ENCODE results near the gene KCNJ1.

KCNJ1 gene

DNA sequence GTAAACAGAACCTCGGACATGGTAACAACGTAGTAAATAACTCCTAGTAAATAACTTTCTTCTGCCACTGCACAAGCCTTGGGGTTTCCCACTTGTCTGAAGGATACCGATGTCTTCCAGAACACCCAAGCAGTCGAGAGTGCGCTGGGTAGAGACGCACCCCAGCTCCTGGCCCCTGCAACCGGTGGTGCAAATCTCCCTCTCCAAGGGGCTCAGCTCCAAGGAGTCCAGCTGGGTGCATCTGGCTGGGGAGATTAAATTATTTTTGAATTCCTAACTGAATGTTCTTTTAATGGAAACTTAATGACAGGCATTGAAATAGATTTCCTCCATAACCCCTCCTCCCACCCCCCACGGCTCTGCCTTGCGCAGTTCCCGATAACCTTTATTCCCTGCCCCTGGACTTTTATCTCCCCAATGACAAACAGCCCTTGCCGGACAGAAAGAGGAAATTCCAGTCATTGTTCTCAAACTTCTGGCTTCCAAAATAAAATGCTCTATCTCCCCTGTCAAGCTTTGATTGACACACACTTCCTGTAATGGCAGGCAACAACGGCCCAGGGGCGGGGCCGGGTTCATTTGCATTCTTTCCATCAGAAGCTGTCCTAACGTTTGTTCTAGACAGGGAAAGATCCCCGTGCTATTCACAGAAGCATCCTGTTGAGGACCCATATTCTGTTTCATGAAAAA lies 31.2 kb downstream of the KCNJ1 start:
- Histone ChIP-seq H3K27ac (ENCODE audit: low read length) (no peak overlapping the region), H3K4me1 (ENCODE audit: low read length) (peaks cover 20% of the 10 kb centered on the region), H3K79me2 (ENCODE audit: low read length) (no peaks in the 10 kb centered on the region), H3K9me3 (ENCODE audit: insufficient read depth, low read length) (no peaks in the 10 kb centered on the region), H3K4me3 (ENCODE audit: low read length) (no peak overlapping the region), H2AFZ (ENCODE audit: low read depth, low read length) (no peak overlapping the region), H3K9ac (ENCODE audit: low read length) (no peak overlapping the region), H3K36me3 (replicated peaks; ENCODE audit: low read depth, low read length) (no peaks in the 10 kb centered on the region), H3K27me3 (ENCODE audit: low read depth, low read length) (peaks cover 9% of the 10 kb centered on the region; the same call in 1 of the 2 replicates), H3K4me2 (ENCODE audit: low read length) (no peak overlapping the region), H4K20me1 (ENCODE audit: insufficient read depth, low read length) (no peaks in the 10 kb centered on the region)
- TF ChIP-seq EZH2phosphoT487 (IDR thresholded peaks at IDR 0.05; ENCODE audit: low read depth) = no peak
- TF ChIP-seq, protein P1, sequence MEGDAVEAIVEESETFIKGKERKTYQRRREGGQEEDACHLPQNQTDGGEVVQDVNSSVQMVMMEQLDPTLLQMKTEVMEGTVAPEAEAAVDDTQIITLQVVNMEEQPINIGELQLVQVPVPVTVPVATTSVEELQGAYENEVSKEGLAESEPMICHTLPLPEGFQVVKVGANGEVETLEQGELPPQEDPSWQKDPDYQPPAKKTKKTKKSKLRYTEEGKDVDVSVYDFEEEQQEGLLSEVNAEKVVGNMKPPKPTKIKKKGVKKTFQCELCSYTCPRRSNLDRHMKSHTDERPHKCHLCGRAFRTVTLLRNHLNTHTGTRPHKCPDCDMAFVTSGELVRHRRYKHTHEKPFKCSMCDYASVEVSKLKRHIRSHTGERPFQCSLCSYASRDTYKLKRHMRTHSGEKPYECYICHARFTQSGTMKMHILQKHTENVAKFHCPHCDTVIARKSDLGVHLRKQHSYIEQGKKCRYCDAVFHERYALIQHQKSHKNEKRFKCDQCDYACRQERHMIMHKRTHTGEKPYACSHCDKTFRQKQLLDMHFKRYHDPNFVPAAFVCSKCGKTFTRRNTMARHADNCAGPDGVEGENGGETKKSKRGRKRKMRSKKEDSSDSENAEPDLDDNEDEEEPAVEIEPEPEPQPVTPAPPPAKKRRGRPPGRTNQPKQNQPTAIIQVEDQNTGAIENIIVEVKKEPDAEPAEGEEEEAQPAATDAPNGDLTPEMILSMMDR (IDR thresholded peaks at IDR 0.05; ENCODE audit: low read depth, low read length) = no peak

DNA sequence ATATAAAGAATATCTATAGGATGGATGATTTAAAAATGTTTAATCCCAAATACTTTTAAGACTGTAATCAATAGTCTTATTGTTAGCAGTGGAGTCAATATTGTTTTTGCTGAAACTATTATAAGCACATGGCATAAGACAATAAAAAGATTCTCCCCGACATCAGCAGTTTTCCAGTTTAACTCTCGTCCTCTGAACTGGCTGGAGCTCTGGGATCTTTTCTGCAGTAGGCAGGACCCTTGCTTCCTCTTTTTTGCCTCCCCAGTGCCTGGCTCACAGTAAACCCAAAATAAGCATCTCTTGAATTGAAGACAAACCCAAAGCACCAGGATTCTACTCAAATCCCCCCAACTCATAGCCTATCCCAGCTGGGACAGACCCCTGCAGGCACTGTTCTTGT lies 32.9 kb downstream of the KCNJ1 start:
- no peaks in the 10 kb centered on the region for H3K36me3 ChIP-seq (replicated peaks; ENCODE audit: low read depth, low read length)
- no peaks in the 10 kb centered on the region for H3K79me2 ChIP-seq (ENCODE audit: low read length)
- H3K4me1 ChIP-seq (ENCODE audit: low read length) = peaks cover 22% of the 10 kb centered on the region
- no peaks in the 10 kb centered on the region for H3K9me3 ChIP-seq (ENCODE audit: insufficient read depth, low read length)
- no peaks in the 10 kb centered on the region for H4K20me1 ChIP-seq (ENCODE audit: insufficient read depth, low read length)
- H3K27ac ChIP-seq (ENCODE audit: low read length) = no peak overlapping the region
- no peak overlapping the region for H2AFZ ChIP-seq (ENCODE audit: low read depth, low read length)
- no peak overlapping the region for H3K9ac ChIP-seq (ENCODE audit: low read length)
- TF ChIP-seq, protein P1 (IDR thresholded peaks at IDR 0.05; ENCODE audit: low read depth, low read length) = no peak
- no peak for TF ChIP-seq EZH2phosphoT487 (IDR thresholded peaks at IDR 0.05; ENCODE audit: low read depth)
- H3K27me3 ChIP-seq (ENCODE audit: low read depth, low read length) = peaks cover 6% of the 10 kb centered on the region; the same call in 1 of the 2 replicates
- no peak overlapping the region for H3K4me3 ChIP-seq (ENCODE audit: low read length)
- H3K4me2 ChIP-seq (ENCODE audit: low read length) = no peak overlapping the region

DNA sequence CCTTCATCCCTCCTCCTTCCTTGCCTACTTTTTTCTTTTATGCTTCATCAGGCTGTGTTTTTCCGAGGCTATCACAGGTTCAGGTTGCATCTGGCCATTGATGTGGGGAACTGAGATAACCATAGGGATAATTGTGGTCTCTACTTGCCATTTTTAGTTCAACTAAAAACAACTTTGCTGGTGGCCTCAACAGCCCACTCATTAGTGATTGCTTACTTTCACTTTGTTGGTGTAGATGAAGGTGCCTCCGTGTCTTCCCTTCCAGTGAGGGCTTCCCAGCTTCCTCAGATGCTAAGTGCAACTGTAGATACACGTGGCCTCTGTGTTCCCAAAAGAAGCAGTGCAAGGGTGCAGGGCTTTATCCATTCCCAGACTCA lies 35.0 kb downstream of the KCNJ1 start:
- H2AFZ ChIP-seq (ENCODE audit: low read depth, low read length) = no peak overlapping the region; the same call in 1 of the 2 replicates
- TF ChIP-seq, protein P1 (IDR thresholded peaks at IDR 0.05; ENCODE audit: low read depth, low read length) = no peak
- TF ChIP-seq EZH2phosphoT487 (IDR thresholded peaks at IDR 0.05; ENCODE audit: low read depth) = no peak
- H3K4me3 ChIP-seq (ENCODE audit: low read length) = no peak overlapping the region
- no peaks in the 10 kb centered on the region for H3K9me3 ChIP-seq (ENCODE audit: insufficient read depth, low read length)
- H3K4me1 ChIP-seq (ENCODE audit: low read length) = peaks cover 22% of the 10 kb centered on the region
- H3K27me3 ChIP-seq (ENCODE audit: low read depth, low read length) = no peaks in the 10 kb centered on the region
- H3K9ac ChIP-seq (ENCODE audit: low read length) = no peak overlapping the region
- no peaks in the 10 kb centered on the region for H3K36me3 ChIP-seq (replicated peaks; ENCODE audit: low read depth, low read length)
- no peaks in the 10 kb centered on the region for H4K20me1 ChIP-seq (ENCODE audit: insufficient read depth, low read length)
- peak overlapping the region; percentile 47 for H3K4me2 ChIP-seq (ENCODE audit: low read length)
- no peak overlapping the region for H3K27ac ChIP-seq (ENCODE audit: low read length)
- H3K79me2 ChIP-seq (ENCODE audit: low read length) = no peaks in the 10 kb centered on the region

DNA sequence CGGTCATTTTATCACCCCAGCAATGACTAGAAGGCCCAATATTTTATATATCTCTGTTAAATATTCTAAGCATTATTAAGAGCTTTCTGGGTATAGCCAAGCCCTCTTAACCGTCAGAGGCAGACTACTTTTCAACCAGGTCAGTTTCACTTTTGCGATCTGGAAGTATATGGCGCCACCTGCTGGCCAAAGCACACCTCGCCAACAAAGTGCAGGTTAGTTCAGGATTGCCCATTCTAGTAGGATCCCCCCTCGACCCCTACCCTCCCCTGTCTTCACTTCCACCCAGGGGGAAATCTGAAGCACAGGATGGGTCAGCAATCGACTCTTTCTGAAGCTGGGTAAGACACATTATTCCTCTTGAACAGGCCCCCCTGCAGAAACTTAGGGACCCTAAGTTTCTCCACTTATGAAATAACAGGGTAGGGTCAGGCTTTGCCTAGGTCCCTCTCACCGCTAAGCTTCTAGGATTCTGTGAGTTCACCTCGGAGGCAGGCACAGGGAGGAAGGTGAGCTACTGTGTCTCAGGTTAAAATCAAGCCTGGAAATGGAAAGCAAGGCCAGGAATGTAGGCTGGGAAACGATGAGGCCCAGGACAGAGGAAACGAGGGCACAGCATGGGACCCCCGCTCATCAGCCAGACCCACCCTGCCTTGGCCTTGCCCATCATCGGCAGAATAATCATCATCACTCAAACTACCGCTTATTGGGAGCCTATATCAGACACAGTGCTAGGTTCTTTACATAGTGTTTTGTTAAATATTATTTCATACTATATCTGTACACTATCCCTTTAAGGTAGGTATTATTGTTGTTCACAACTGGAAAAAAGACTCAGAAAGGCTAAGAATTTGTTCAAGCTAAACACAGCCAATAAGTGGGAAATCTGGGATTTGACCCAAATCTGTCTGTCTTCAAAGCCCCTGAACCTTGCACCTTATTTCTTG lies 35.6 kb downstream of the KCNJ1 start:
- peak overlapping the region; percentile 41 for H3K4me3 ChIP-seq (ENCODE audit: low read length)
- H3K9ac ChIP-seq (ENCODE audit: low read length) = peak overlapping the region; percentile 19
- H3K4me2 ChIP-seq (ENCODE audit: low read length) = peak overlapping the region; percentile 59
- H2AFZ ChIP-seq (ENCODE audit: low read depth, low read length) = peak overlapping the region; percentile 11
- no peaks in the 10 kb centered on the region for H3K9me3 ChIP-seq (ENCODE audit: insufficient read depth, low read length)
- TF ChIP-seq EZH2phosphoT487 (IDR thresholded peaks at IDR 0.05; ENCODE audit: low read depth) = no peak
- TF ChIP-seq, protein P1 (IDR thresholded peaks at IDR 0.05; ENCODE audit: low read depth, low read length) = peak; percentile 91
- no peaks in the 10 kb centered on the region for H3K79me2 ChIP-seq (ENCODE audit: low read length)
- no peak overlapping the region for H3K27ac ChIP-seq (ENCODE audit: low read length)
- H3K4me1 ChIP-seq (ENCODE audit: low read length) = peaks cover 22% of the 10 kb centered on the region
- H4K20me1 ChIP-seq (ENCODE audit: insufficient read depth, low read length) = no peaks in the 10 kb centered on the region
- no peaks in the 10 kb centered on the region for H3K36me3 ChIP-seq (replicated peaks; ENCODE audit: low read depth, low read length)
- no peaks in the 10 kb centered on the region for H3K27me3 ChIP-seq (ENCODE audit: low read depth, low read length)
